HFF-Myc (cell line): ENCODE results near the gene VWA5B1.

ENCODE experiments used
- DNase-seq: peaks from one replicate; pipeline ENCODE4 v3.0.0-alpha.2; 2011; ENCODE audit warnings: low read depth; ENCODE audit errors: extremely low read depth
- H3K4me3 ChIP-seq: replicated peaks from 2 replicates; pipeline ENCODE4 v1.5.1; 2011; ENCODE audit warnings: low read depth, mild to moderate bottlenecking, control low read depth, low read length
- TF ChIP-seq, protein P1 (sequence below): IDR thresholded peaks from 2 replicates; pipeline ENCODE4 v1.5.1; 2012; ENCODE audit warnings: mild to moderate bottlenecking, low read depth, low read length, control low read depth; ENCODE audit errors: missing control alignments

The VWA5B1 gene

GRCh38 chr1:20381045-20381641, 90.5 kb downstream of the VWA5B1 start:
- no peak for DNase-seq
- TF ChIP-seq, protein P1, sequence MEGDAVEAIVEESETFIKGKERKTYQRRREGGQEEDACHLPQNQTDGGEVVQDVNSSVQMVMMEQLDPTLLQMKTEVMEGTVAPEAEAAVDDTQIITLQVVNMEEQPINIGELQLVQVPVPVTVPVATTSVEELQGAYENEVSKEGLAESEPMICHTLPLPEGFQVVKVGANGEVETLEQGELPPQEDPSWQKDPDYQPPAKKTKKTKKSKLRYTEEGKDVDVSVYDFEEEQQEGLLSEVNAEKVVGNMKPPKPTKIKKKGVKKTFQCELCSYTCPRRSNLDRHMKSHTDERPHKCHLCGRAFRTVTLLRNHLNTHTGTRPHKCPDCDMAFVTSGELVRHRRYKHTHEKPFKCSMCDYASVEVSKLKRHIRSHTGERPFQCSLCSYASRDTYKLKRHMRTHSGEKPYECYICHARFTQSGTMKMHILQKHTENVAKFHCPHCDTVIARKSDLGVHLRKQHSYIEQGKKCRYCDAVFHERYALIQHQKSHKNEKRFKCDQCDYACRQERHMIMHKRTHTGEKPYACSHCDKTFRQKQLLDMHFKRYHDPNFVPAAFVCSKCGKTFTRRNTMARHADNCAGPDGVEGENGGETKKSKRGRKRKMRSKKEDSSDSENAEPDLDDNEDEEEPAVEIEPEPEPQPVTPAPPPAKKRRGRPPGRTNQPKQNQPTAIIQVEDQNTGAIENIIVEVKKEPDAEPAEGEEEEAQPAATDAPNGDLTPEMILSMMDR: no peak
- H3K4me3 ChIP-seq: no peak overlapping the region

DNA sequence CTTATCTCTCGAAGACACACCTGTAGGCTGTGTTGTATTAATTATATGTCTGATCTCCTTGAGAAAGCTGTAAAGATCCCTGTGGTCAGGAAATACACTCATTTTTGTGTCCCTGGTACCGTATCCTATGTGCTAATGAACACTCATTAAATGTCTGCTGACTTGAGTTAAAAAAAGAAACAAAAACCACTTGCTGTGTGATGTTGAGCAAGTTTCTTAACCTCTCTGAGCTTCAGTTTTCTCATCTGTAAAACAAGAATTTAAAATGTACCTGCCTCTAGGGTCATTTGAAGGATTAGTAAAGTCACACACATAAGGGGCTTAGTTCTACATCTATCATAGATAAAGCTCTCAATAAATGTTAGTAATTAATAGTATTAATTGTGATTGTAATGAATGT, 91.3 kb downstream of the VWA5B1 start:
- no peak overlapping the region for H3K4me3 ChIP-seq
- no peak for DNase-seq
- TF ChIP-seq, protein P1: no peak

- TF ChIP-seq, protein P1: no peak
- H3K4me3 ChIP-seq: no peak overlapping the region
- DNase-seq: no peak
These were observed 92.0 kb downstream of the VWA5B1 start for GRCh38 chr1:20382711-20383110.

- TF ChIP-seq, protein P1: no peak
- DNase-seq: no peak
- H3K4me3 ChIP-seq: no peak overlapping the region
These were observed 93.0 kb downstream of the VWA5B1 start for GRCh38 chr1:20383631-20384030.

GRCh38 chr1:20385630-20386029, 95.0 kb downstream of the VWA5B1 start:
- DNase-seq: no peak
- H3K4me3 ChIP-seq: no peak overlapping the region
- TF ChIP-seq, protein P1: no peak

- no peak overlapping the region for H3K4me3 ChIP-seq
- TF ChIP-seq, protein P1: no peak
- DNase-seq: no peak
These were observed 95.8 kb downstream of the VWA5B1 start for GRCh38 chr1:20386323-20387081.
